AG04449 (cell line): ENCODE measurements around the gene ZP3.
"Not testable (repeated sequence)": the region's sequence is repeated elsewhere in the genome, so short reads cannot be mapped to it uniquely, and the experiment has no call there.

ENCODE experiments used
- CTCF ChIA-PET: fragments of 350-600 bp; formaldehyde crosslinking; extraction: SDS; loops from one replicate; lab custom pipeline; 2021; ENCODE audit warnings: antibody characterized with exemption; lab: Yijun Ruan, JAX
- POLR2A ChIA-PET: fragments of 400-600, 350-600 bp; formaldehyde crosslinking; extraction: SDS; loops from one replicate; lab custom pipeline; 2020; ENCODE audit warnings: antibody characterized with exemption, inconsistent platforms; lab: Yijun Ruan, JAX
- DNase-seq: peaks from one replicate; pipeline ENCODE4 v3.0.0-alpha.2; 2010; ENCODE audit warnings: low read depth, low spot score
- H3K4me3 ChIP-seq: 2 replicates; pipeline ENCODE4 v1.5.1; 2011; ENCODE audit warnings: low read depth, mild to moderate bottlenecking, control low read depth, low read length
- TF ChIP-seq, protein P1 (sequence below): IDR thresholded peaks from one replicate; pipeline ENCODE4 v1.5.1; 2011; ENCODE audit warnings: mild to moderate bottlenecking, moderate library complexity, low read length, control low read depth, inconsistent platforms; ENCODE audit not compliant: insufficient read depth; ENCODE audit errors: missing control alignments

Gene ZP3

DNA sequence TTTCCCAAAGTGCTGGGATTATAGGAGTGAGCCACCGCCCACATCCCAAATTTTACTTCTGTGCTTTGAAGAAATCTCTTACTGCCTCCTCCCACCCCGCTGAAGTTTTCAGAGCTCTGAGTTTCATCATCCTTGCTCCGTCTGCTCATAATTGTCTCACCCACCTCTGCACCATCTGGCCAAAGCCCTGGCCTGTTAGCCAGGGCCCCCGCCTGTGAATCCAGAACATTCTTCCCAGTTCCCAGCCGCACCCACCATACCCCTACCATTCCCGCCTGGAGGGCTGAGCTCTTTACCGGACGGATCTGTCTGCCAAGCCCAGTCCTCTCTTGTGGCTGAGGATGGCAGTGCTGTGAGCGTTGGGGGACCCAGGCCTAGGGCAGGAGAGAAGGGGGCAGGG, 29.8 kb upstream of the ZP3 start:
- H3K4me3 ChIP-seq = no peak overlapping the region
- ChIA-PET POLR2A (no interaction called here), CTCF (no interaction called here)
- TF ChIP-seq, protein P1, sequence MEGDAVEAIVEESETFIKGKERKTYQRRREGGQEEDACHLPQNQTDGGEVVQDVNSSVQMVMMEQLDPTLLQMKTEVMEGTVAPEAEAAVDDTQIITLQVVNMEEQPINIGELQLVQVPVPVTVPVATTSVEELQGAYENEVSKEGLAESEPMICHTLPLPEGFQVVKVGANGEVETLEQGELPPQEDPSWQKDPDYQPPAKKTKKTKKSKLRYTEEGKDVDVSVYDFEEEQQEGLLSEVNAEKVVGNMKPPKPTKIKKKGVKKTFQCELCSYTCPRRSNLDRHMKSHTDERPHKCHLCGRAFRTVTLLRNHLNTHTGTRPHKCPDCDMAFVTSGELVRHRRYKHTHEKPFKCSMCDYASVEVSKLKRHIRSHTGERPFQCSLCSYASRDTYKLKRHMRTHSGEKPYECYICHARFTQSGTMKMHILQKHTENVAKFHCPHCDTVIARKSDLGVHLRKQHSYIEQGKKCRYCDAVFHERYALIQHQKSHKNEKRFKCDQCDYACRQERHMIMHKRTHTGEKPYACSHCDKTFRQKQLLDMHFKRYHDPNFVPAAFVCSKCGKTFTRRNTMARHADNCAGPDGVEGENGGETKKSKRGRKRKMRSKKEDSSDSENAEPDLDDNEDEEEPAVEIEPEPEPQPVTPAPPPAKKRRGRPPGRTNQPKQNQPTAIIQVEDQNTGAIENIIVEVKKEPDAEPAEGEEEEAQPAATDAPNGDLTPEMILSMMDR = no peak
- no peak for DNase-seq

DNA sequence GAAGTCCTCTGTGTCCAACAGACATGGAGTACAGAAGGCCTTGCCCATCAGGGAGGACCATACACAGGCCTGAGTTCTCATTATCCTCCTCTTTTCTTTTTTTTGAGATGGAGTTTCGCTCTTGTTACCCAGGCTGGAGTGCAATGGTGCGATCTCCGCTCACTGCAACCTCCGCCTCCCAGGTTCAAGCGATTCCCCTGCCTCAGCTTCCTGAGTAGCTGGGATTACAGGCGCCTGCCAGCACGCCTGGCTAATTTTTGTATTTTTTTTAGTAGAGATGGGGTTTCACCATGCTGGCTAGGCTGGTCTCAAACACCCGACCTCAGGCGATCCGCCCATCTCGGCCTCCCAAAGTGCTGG, 29.2 kb upstream of the ZP3 start:
- POLR2A ChIA-PET, DNase-seq, CTCF ChIA-PET, H3K4me3 ChIP-seq: not testable (repeated sequence)

DNA sequence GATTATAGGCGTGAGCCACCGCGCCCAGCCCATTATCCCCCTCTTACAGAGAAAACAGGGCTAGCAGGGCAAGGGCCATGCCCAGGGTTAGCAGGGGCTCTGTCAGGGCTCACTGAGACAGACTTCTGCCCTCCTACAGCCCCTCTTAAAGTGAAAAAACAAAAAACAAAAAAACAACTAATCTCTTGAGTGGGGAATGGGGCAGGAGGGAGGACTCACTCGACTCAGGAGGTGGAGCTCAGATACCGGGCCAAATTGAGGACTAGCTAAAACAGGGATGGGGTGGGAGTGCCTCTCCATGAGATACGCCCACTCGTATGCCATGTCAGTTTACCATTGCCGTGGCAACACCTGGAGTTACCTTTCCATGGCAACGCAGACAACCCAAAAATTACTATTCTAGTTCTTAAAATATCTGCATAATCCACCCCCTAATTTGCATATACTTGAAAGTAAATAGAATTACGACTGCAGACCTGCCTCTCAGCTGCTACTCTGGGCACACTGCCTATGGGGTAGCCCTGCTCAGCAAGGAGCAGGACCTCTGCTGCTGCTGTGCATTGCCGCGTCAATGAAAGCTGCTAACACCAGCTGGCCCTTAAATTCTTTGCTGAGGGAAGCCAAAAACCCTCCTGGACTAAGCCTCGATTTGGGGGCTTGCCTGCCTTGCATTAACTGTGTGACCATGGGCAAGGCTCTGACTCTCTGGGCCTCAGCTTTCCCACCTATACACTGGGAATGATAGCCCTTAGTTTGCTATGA, 28.6 kb upstream of the ZP3 start:
- no peak overlapping the region for H3K4me3 ChIP-seq
- POLR2A ChIA-PET = no interaction called here
- no peak for DNase-seq
- TF ChIP-seq, protein P1 = no peak
- CTCF ChIA-PET = no interaction called here

DNA sequence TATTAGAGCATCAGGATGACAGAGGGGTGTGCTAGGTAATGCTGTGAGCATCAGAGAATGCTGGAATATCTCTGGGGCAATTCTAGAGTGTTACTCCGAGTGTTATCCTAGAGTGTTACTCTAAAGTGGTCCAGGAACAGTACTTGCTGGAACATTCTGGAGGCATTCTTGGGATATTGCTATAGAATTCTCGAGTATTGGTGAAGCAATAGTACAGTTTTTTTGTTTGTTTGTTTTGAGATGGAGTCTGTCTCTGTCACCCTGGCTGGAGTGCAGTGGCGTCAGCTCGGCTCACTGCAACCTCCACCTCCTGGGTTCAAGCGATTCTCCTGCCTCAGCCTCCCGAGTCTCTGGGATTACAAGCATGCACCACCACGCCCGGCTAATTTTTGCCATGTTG, 27.9 kb upstream of the ZP3 start:
- TF ChIP-seq, protein P1 = no peak
- POLR2A ChIA-PET = no interaction called here
- no peak for DNase-seq
- CTCF ChIA-PET = no interaction called here
- no peak overlapping the region for H3K4me3 ChIP-seq

DNA sequence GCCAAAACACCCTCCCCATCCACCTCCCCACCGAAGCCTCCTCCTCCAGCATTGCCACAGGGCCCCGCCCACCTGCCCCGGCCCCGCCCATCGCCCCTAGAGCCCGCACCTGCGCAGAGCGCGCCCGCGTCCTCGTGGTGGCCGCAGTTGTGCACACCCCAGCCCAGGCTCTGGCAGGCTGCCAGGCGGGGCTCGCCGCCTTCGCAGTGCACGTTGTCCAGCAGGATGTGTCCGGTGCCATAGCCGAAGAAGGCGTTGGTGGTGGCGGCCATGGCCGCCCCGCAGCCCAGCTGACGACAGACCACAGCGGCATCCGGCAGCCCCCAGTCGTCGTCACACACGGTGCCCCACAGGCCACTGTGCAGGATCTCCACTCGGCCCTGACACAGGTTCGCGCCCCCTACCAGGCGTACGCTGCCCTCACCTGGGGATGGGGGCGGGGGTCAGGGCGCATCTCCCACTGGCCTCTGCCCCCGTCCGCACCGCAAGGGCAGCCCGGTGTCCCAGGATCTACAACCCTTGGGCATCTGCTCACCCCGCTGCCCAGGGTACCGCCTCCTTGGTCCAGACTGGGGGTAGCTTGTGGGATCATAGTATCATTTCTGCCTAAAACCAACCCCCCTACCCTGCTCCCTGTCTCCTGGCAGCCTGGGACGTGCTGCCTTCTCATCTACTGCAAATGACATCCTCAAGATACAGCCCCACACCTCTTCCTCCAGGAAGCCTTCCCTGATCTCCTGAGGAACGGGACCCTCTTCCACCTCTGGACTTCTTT, 27.2 kb upstream of the ZP3 start:
- TF ChIP-seq, protein P1 = no peak
- peak overlapping the region; percentile 57 for H3K4me3 ChIP-seq
- CTCF ChIA-PET = no interaction called here
- POLR2A ChIA-PET = no interaction called here
- no peak for DNase-seq

DNA sequence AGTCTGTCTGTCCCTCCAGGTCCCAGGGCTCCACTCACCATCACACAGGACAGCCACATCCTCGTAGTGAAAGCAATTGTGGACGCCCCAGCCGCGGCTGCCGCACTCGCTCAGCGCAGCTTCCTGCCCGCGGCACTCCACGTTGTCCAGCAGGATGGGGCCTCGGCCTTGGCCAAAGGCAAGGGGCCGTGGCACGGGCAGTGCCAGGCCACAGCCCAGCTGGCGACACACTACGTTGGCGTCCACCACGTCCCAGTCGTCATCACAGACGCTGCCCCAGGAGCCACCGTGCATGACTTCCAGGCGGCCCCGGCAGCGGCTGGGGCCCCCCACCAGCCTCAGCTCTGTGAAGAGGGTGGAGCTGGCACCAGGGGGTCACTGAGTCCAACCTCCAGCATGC, 24.5 kb upstream of the ZP3 start:
- no peak for DNase-seq
- ChIA-PET POLR2A (no interaction called here), CTCF (no interaction called here)
- H3K4me3 ChIP-seq = no peak overlapping the region
- TF ChIP-seq, protein P1 = no peak

DNA sequence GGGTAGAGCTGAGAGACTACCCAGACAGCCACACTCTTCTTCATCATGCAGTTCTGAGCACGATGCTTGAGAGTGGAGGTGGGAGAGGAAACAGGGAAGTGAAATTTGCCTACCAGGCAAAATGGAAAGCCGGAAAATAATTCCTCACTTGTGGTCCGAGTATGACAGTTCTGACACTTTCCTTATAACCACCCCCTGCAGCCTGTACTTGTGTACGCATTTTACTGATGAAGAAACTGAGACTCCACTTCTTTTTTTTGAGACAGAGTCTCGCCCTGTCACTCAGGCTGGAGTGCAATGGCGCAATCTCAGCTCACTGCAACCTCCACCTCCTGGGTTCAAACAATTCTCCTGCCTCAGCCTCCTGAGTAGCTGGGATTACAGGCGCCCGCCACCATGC, 21.7 kb upstream of the ZP3 start:
- CTCF ChIA-PET = not testable (repeated sequence)

More for the DNA sequence above, 21.7 kb upstream of the ZP3 start:
- H3K4me3 ChIP-seq, POLR2A ChIA-PET, DNase-seq: not testable (repeated sequence)
